HG02884 (cell line): ENCODE measurements around the gene C11orf97.
"Not testable (repeated sequence)": the region's sequence is repeated elsewhere in the genome, so short reads cannot be mapped to it uniquely, and the experiment has no call there.

Experiments used
- ATAC-seq: cut with Tn5 transposase; IDR thresholded peaks from one replicate; pipeline ENCODE4 v1.9.1; 2021; ENCODE audit warnings: mild to moderate bottlenecking, moderate library complexity; ENCODE audit not compliant: unreplicated experiment

Gene C11orf97

GRCh38 chr11:94555752-94556329 lies 43.6 kb downstream of the C11orf97 start:
- ATAC-seq, result not testable (repeated sequence)

DNA sequence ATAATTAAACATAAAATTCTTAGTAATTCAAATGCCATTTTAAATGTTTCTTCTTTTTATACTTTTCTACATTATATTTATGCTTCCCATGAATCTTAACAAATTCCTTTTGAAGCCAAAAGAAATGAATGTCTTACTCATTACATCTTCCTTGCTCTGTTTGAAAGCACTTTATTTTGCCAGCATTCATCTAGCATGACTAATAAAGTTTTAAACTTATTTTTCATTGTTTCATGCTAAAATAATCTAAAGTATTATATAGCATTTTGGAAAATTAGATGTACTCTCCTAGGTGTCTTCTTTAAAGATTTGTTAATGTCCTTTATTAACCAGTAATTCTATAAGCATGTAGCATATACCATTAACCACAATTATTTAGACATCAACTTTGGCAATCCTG lies 45.2 kb downstream of the C11orf97 start:
- no peak for ATAC-seq

- no peak for ATAC-seq
These were observed 45.7 kb downstream of the C11orf97 start for GRCh38 chr11:94557992-94558391.

GRCh38 chr11:94558468-94558867 lies 46.2 kb downstream of the C11orf97 start:
- ATAC-seq, result no peak

DNA sequence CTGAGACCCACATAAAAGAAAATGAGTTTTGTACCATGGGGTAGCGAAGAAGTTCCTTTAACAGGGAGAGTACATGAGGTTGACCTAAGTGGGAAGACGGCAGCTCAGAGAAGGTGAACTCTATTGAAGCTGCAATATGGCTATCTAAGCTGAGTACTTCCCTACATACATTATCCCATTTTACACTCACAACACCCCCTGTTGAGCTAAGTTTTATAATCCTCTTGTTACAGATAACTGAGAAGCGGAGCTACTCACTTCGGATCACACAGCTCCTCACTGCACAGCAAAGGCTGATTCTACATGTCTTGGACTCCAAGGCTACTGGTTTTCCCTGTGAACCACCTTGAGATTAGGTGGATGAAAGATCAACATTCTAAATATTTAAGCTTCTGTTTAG lies 46.7 kb downstream of the C11orf97 start:
- ATAC-seq, result no peak

- no peak for ATAC-seq
These were observed 47.1 kb downstream of the C11orf97 start for GRCh38 chr11:94559361-94559760.

DNA sequence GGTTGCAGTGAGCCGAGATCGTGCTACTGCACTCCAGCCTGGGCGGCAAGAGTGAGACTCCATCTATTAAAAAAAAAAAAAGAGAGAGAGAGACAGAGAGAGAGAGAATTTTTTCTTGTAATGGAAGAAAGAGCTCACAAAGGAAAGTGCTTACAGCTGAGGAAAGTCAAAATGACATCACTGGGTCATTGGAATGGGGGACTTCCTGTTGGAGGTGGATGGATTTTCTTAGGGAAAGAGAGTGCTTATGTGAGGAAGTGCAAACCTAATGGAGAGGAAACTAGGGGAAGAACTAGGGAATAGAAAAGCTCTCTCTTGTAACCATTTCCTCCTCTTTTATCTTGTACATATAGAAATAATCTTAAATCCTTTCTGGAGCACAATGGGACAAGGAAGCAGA lies 48.6 kb downstream of the C11orf97 start:
- no peak for ATAC-seq

DNA sequence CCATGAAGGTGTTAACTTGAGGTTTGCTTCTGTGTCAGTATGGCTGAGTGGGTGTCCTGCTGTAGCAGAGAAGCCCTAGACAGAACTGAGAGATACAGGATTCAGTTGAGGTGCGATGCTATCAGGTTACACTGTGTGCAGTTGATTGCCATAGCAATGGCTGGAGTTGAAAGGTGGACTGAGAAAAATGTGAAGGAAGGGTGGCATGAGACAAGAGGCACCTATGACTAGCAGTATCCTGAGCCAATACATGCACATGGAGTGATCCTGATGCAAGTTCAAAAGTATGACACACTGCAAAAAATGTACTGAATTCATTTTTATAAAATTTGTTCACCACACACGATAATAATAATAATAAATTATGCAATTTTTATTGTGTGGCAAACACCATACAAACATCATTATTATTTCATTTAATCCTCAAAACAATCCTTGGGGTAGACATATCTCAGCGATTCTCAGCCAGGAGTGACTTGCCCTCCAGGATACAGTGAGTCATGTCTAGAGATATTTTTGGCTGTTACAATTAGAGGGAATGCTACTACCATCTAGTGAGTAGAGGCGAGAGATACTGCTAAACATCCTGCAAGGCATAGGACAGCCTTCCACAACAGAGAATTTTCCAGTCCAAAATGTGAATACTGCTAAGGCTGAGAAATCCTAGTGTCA lies 51.1 kb downstream of the C11orf97 start:
- ATAC-seq, result no peak

DNA sequence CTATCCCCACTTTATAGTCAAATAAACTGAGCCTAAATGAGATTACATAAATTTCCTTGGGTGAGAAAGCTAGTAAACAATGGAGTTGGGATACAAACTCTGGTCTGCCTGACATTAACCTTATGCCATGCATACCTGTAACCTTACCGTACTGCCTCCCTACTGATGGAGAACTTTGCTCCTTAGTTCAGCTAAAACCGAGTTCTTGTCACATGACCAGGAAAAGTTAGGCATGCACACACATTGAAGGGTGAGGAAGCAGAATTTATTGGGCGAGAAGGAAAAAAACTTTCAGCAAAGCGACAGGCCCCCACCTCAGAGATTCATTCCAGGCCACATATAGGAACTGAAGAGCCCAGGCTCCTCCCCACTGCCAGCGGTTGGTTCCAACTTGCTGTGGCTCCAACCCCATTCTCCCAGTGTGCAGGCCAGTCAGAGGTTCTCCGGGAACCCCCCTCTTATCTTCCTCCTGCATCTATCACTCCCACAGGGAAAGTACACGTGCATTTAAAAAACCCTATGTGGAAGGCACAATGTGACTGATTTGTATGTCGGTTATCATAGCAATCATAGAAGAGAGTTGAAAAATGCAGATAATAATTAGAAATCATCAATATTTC lies 51.7 kb downstream of the C11orf97 start:
- ATAC-seq, result no peak

DNA sequence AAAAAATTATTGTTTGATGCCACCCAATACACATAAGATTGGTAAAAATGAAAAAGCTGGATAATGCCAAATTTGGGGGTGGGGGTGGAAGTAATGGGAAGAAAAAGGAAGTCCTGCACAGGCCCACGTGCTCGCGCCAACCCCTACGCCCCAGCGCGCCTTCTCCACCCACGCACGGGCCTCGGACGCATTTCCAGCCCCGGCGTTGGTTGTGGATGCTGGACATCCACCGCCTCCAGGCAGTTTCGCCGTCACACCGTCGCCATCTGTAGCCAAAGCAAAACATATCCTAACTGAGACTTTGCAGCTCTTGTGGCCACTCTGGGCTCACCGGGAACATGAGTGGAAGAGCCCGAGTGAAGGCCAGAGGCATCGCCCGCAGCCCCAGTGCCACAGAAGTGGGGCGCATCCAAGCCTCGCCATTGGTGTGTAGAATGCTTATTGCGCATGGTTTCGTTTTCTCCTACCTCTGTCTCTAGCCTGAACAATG lies 55.0 kb downstream of the C11orf97 start, which contains the start of gene PIWIL4:
PIWIL4 (plus strand) TSS at position 188 of the 490 bp plus-strand sequence; CDS start at position 339, 151 bp downstream.
- ATAC-seq, result no peak

- ATAC-seq, result no peak
These were observed 55.9 kb downstream of the C11orf97 start for GRCh38 chr11:94568200-94568599.

DNA sequence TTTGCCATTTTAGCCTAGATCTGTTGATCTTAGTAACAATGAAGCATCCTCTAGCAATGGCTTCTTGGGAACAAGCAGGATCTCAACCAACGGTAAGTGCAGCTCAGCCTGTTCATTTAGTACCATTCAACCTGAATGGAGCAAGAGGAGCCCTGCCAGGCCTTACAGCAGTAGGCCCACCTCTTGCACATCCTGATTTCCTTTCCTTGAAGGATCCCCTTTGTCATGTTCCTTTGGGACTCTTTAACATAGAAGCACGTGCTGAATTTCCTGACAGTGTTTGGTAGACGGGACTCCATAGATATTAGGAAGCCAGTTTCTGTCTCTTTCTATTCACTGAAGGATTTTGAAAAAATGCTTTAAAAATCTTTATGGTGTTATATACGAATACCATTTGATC lies 56.5 kb downstream of the C11orf97 start:
- ATAC-seq, result no peak

DNA sequence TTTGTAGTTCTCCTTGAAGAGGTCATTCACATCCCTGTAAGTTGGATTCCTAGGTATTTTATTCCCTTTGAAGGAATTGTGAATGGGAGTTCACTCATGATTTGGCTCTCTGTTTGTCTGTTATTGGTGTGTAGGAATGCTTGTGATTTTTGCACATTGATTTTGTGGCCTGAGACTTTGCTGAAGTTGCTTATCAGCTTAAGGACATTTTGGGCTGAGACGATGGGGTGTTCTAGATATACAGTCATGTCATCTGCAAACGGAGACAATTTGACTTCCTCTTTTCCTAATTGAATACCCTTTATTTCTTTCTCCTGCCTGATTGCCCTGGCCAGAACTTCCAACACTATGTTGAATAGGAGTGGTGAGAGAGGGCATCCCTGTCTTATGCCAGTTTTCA lies 60.7 kb downstream of the C11orf97 start:
- not testable (repeated sequence) for ATAC-seq

DNA sequence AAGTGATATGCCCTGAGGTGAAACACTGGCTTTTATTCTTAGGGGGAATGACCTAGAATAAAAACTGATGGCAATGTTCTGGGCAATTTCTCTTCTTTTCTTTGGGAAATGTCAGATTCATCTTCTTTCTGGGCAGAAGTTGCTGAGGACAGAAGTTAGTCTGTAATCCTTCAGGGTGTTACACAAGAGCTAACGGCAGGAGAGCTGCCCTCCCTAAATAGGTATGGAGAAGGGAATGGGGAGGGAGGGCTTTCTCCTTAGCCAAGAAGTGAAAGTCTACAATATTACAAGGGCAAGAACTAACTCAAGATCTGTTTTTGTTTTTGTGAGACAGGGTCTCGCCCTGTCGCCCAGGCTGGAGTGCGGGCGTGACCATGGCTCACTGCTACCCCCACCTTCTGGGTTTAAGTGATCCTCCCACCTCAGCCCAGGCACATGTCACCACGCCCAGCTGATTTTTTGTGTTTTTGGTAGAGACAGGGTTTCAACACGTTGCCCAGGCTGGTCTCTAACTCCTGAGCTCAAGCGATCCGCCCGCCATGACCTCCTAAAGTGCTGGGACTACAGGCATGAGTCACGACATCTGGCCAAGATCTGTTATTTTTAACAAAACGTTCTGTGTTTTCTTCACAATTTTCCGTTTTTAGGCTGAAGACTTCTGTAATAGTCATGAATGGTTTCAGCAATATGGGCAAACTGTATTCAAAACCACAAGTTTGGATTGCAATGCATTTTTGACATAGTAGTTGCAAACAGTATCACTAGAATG lies 62.1 kb downstream of the C11orf97 start:
- no peak for ATAC-seq

- ATAC-seq, result no peak
These were observed 64.0 kb downstream of the C11orf97 start for GRCh38 chr11:94576306-94576705.

DNA sequence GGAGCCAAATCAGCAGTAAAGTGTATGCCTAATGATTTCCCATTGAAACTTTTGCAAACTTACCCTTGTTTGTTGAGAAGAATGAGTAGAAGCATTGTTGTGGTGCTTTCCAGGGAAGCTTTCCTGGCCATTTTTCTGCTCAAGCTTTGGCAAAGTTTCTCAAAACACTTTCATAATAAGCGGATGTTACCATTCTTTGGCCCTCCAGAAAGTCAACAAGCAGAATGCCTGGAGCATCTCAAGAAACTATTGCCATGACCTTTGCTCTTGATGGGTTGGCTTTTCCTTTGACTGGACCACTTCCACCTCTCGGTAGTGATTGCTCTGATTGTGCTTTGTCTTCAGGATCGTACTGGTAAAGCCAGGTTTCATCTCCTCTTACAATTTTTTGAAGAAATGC lies 65.6 kb downstream of the C11orf97 start:
- ATAC-seq, result no peak
